ENCODE measurements around the gene IL17F. TPM values are rescaled to one million over a fixed set of nuclear protein-coding genes. Genes with fewer than 3 reads are reported as not detected.

The IL17F gene
- total RNA-seq, 1 donor from 2014 or later = not detected

- peak in 1 of 3 experiments; percentile 13 for TF ChIP-seq CTCF (IDR thresholded peaks at IDR 0.05)
- Histone ChIP-seq H3K4me1 (peaks cover 10 to 11% of the 10 kb centered on the region in 2 donors), H3K4me3 (peak overlapping the region; percentile 75 to 100), H3K36me3 (peaks cover 12 to 21% of the 10 kb centered on the region in 2 donors), H3K27ac (no peak overlapping the region), H3K27me3 (no peaks in the 10 kb centered on the region), H3K9me3 (no peaks in the 10 kb centered on the region)
- intact Hi-C loops (cut with DNase I) = loop anchor here (1.0 to 10.0 kb wide), 7 partner anchors 77 to 379 kb away; partner anchors contain the start of genes EFHC1, PAQR8 and TRAM2
- DNase-seq (ENCODE audit: low spot score in 2 of 2) = no peak
These were observed 41.1 kb upstream of the IL17F start for GRCh38 chr6:52285177-52286068.

GRCh38 chr6:52284460-52285176 is 40.3 kb upstream of the IL17F start, which contains the start of gene MCM3:
Gene MCM3, minus strand, starts transcription at chr6:52284742. Its CDS starts 68 bp downstream, at chr6:52284674.
- TF ChIP-seq CTCF (IDR thresholded peaks at IDR 0.05) = no peak
- H3K36me3 ChIP-seq = peaks cover 14 to 29% of the 10 kb centered on the region in 2 donors
- intact Hi-C loops (cut with DNase I) = loop anchor here (1.0 to 10.0 kb wide), 7 partner anchors 78 to 380 kb away; partner anchors contain the start of genes EFHC1, PAQR8 and TRAM2

GRCh38 chr6:52284131-52284459 is 39.8 kb upstream of the IL17F start:
- peak overlapping the region; percentile 71 to 72 for H3K27ac ChIP-seq
- DNase-seq (ENCODE audit: low spot score in 2 of 2) = peak in 1 of 2 donors; percentile 67

More at GRCh38 chr6:52284460-52285176, 40.3 kb upstream of the IL17F start, which contains the start of gene MCM3:
- DNase-seq (ENCODE audit: low spot score in 2 of 2) = peak; percentile 96 to 99
- Histone ChIP-seq H3K4me1 (peaks cover 10 to 11% of the 10 kb centered on the region in 2 donors), H3K27me3 (no peaks in the 10 kb centered on the region), H3K27ac (peak within 1 kb of the TSS; percentile 71 to 72), H3K4me3 (peak within 1 kb of the TSS; percentile 75 to 100), H3K9me3 (no peaks in the 10 kb centered on the region)

GRCh38 chr6:52283111-52283510 is 38.8 kb upstream of the IL17F start:
- H3K27me3 ChIP-seq = no peaks in the 10 kb centered on the region
- DNase-seq (ENCODE audit: low spot score in 2 of 2) = no peak
- H3K27ac ChIP-seq = no peak overlapping the region
- peaks cover 27 to 41% of the 10 kb centered on the region in 2 donors for H3K36me3 ChIP-seq
- H3K9me3 ChIP-seq = no peaks in the 10 kb centered on the region
- TF ChIP-seq CTCF (IDR thresholded peaks at IDR 0.05) = no peak
- peaks cover 10 to 11% of the 10 kb centered on the region in 2 donors for H3K4me1 ChIP-seq
- H3K4me3 ChIP-seq = peak overlapping the region in 1 of 2 donors; percentile 15
- intact Hi-C loops (cut with DNase I) = loop anchor here (10.0 kb wide), 1 partner anchor 292 kb away; the partner anchor contains the start of gene TRAM2

More at GRCh38 chr6:52284131-52284459, 39.8 kb upstream of the IL17F start:
- H3K4me1 ChIP-seq = peaks cover 10 to 11% of the 10 kb centered on the region in 2 donors
- no peaks in the 10 kb centered on the region for H3K27me3 ChIP-seq
- intact Hi-C loops (cut with DNase I) = loop anchor here (2.0 to 10.0 kb wide), 3 partner anchors 115 to 381 kb away; partner anchors contain the start of gene TRAM2
- H3K4me3 ChIP-seq = peak overlapping the region; percentile 75 to 100
- no peaks in the 10 kb centered on the region for H3K9me3 ChIP-seq
- H3K36me3 ChIP-seq = peaks cover 19 to 35% of the 10 kb centered on the region in 2 donors
- no peak for TF ChIP-seq CTCF (IDR thresholded peaks at IDR 0.05)

- no peak for TF ChIP-seq CTCF (IDR thresholded peaks at IDR 0.05)
- peaks cover 52 to 83% of the 10 kb centered on the region in 2 donors for H3K36me3 ChIP-seq
- no peaks in the 10 kb centered on the region for H3K9me3 ChIP-seq
- no peaks in the 10 kb centered on the region for H3K27me3 ChIP-seq
- intact Hi-C loops (cut with DNase I) = no loop called here
- DNase-seq (ENCODE audit: low spot score in 2 of 2) = no peak
- no peak overlapping the region for H3K4me3 ChIP-seq
- H3K4me1 ChIP-seq = no peaks in the 10 kb centered on the region
- no peak overlapping the region for H3K27ac ChIP-seq
These were observed 31.8 kb upstream of the IL17F start for GRCh38 chr6:52276130-52276529.

Data from ascending aorta (tissue), 2 donors.